ENCODE results near the gene ACOT13. TPM values are rescaled to one million over a fixed set of nuclear protein-coding genes. Genes with fewer than 3 reads are reported as not detected.

ACOT13 gene
- total and polyA plus RNA-seq, 2 of the 4 experiments (the other 2 are of a cell fraction), result 3.6 to 25.7 TPM

DNA sequence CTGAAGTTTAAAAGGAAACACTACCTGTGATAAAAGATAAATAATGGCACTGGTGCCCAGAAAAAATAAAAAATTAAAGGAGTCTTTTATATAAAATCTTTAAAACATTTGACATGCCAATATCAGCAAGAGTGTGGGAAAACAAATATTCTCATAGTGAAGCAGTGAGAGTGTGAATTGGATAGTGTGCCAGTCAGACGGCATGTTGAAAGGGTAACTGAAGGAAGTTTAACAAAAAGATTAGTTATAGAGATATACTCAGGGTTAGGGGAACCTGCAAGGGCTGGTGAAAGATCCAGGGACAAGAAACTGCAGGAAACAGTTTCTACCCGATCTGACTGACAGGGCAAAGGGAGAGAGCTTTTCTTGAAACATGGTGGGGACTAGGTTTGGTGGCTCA lies 85.6 kb downstream of the ACOT13 start:
- no peak overlapping the region for H3K18ac ChIP-seq (ENCODE audit: low read depth, low read length)
- H2BK120ac ChIP-seq (ENCODE audit: low read depth, low read length), result no peak overlapping the region
- H4K91ac ChIP-seq (ENCODE audit: insufficient read depth, low read depth, low read length), result no peak overlapping the region
- no peak overlapping the region for H2BK5ac ChIP-seq (ENCODE audit: low read depth, low read length, poor library complexity, severe bottlenecking)
- H4K5ac ChIP-seq (ENCODE audit: low read depth, low read length), result no peak overlapping the region
- H2BK20ac ChIP-seq (ENCODE audit: low read depth, low read length), result no peak overlapping the region
- H3K14ac ChIP-seq (replicated peaks; ENCODE audit: low read depth, low read length), result no peak overlapping the region
- WGBS, 2 experiments (ENCODE audit: extremely low coverage in 2 of 2, insufficient read length in 1 of 2), result no CpG with 5 or more reads among the region's 2 CpGs
- ATAC-seq (ENCODE audit: low read depth) (no peak), DNase-seq (no peak)
- TF ChIP-seq BHLHE40 (IDR thresholded peaks at IDR 0.05; ENCODE audit: low read depth, low read length) (no peak), SMC3 (IDR thresholded peaks at IDR 0.05; ENCODE audit: low read depth, low read length) (no peak), RFX5 (IDR thresholded peaks at IDR 0.05; ENCODE audit: low read depth, low read length) (no peak), CEBPB (IDR thresholded peaks at IDR 0.05; ENCODE audit: low read depth, low read length) (no peak)
- TF ChIP-seq, protein P1, sequence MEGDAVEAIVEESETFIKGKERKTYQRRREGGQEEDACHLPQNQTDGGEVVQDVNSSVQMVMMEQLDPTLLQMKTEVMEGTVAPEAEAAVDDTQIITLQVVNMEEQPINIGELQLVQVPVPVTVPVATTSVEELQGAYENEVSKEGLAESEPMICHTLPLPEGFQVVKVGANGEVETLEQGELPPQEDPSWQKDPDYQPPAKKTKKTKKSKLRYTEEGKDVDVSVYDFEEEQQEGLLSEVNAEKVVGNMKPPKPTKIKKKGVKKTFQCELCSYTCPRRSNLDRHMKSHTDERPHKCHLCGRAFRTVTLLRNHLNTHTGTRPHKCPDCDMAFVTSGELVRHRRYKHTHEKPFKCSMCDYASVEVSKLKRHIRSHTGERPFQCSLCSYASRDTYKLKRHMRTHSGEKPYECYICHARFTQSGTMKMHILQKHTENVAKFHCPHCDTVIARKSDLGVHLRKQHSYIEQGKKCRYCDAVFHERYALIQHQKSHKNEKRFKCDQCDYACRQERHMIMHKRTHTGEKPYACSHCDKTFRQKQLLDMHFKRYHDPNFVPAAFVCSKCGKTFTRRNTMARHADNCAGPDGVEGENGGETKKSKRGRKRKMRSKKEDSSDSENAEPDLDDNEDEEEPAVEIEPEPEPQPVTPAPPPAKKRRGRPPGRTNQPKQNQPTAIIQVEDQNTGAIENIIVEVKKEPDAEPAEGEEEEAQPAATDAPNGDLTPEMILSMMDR (conservative IDR thresholded peaks at IDR 0.05; ENCODE audit: low read depth, low read length), result no peak
- TF ChIP-seq, protein P2, sequence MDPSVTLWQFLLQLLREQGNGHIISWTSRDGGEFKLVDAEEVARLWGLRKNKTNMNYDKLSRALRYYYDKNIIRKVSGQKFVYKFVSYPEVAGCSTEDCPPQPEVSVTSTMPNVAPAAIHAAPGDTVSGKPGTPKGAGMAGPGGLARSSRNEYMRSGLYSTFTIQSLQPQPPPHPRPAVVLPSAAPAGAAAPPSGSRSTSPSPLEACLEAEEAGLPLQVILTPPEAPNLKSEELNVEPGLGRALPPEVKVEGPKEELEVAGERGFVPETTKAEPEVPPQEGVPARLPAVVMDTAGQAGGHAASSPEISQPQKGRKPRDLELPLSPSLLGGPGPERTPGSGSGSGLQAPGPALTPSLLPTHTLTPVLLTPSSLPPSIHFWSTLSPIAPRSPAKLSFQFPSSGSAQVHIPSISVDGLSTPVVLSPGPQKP (IDR thresholded peaks at IDR 0.05; ENCODE audit: borderline replicate concordance, low read depth, low read length), result no peak
- H3K9ac ChIP-seq (ENCODE audit: low read depth, low read length), result no peak overlapping the region
- H3K4me3 ChIP-seq (ENCODE audit: insufficient read depth, low read depth, low read length), result no peak overlapping the region
- dilution Hi-C loops (cut with HindIII; ENCODE audit: low sequenced_read_pairs, unreplicated experiment) (no loop called here), in situ Hi-C loops (cut with MboI; ENCODE audit: low sequenced_read_pairs) (no loop called here), intact Hi-C loops (cut with micrococcal nuclease) (no loop called here)
- H3K27ac ChIP-seq (ENCODE audit: insufficient read depth, low read length), result no peak overlapping the region
- H3K9me3 ChIP-seq (ENCODE audit: control insufficient read depth, insufficient read depth, low read length), result no peaks in the 10 kb centered on the region
- H4K20me1 ChIP-seq (ENCODE audit: insufficient read depth, low read length), result no peaks in the 10 kb centered on the region
- H2AK9ac ChIP-seq (replicated peaks; ENCODE audit: low read depth, low read length, poor library complexity), result no peak overlapping the region
- no peak overlapping the region for H3K23ac ChIP-seq (ENCODE audit: low read depth, low read length)
- no peak overlapping the region for H2AK5ac ChIP-seq (ENCODE audit: low read depth, low read length)
- H2AFZ ChIP-seq (replicated peaks; ENCODE audit: low read length, poor library complexity), result peak overlapping the region; percentile 43
- no peak overlapping the region for H2BK15ac ChIP-seq (ENCODE audit: low read depth, low read length)
- H3K4me1 ChIP-seq (ENCODE audit: control insufficient read depth, insufficient read depth, low read length), result no peaks in the 10 kb centered on the region
- CTCF ChIA-PET, result no interaction called here
- no peak overlapping the region for H3K4ac ChIP-seq (ENCODE audit: low read depth, low read length)
- H3K4me2 ChIP-seq (ENCODE audit: low read depth, low read length), result no peak overlapping the region
- no peaks in the 10 kb centered on the region for H3K27me3 ChIP-seq (ENCODE audit: control insufficient read depth, insufficient read depth, low read length)
- POLR2A ChIA-PET (ENCODE audit: unreplicated experiment), result no interaction called here
- H3K79me1 ChIP-seq (ENCODE audit: low read depth in 1 of 2, low read length in 2 of 2), result no peaks in the 10 kb centered on the region
- no peaks in the 10 kb centered on the region for H3K9me1 ChIP-seq (ENCODE audit: insufficient read depth, low read length)
- no TSS peak for BruUV-seq (replicated peaks)
- no peaks in the 10 kb centered on the region for H3K36me3 ChIP-seq (ENCODE audit: control insufficient read depth, insufficient read depth, low read length)
- H4K8ac ChIP-seq (ENCODE audit: low read depth in 2 of 2, low read length in 2 of 2), result no peak overlapping the region
- H3K56ac ChIP-seq (ENCODE audit: extremely low read depth, insufficient read depth, low read length), result no peak overlapping the region
